Measurements from ENCODE around the gene HNRNPD.

DNA sequence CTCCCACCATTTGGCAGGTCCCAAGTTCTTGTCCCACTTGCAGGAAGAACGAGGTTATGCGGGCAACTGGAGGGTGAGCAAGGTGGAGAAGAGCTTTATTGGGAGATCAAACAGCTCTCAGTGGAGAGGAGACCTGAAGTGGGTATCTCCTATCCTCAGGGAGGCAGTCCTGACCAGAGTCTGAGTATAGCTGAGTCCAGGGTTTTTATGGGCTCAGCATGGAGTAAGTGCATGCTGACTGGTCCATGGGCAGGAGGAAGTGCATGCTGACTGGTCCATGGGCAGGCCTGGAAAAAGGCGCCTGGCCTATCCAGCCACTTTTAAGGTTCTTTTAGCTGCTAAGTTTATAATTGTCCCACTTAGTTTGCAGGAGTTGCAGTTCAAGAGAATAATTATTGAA lies 7.4 kb upstream of the HNRNPD start:
- TF ChIP-seq CTCF (IDR thresholded peaks at IDR 0.05; ENCODE audit: low read depth, low read length, missing input control) (no peak), TAF1 (conservative IDR thresholded peaks at IDR 0.05) (no peak), EGR1 (IDR thresholded peaks at IDR 0.05; ENCODE audit: low read depth in 2 of 2) (no peak), FOXA1 (IDR thresholded peaks at IDR 0.05) (no peak), GABPA (IDR thresholded peaks at IDR 0.05 in 1 of 2, conservative IDR thresholded peaks at IDR 0.05 in 1 of 2) (no peak), HNF4A (conservative IDR thresholded peaks at IDR 0.05) (no peak), JUND (IDR thresholded peaks at IDR 0.05) (no peak), RAD21 (IDR thresholded peaks at IDR 0.05) (no peak), REST (IDR thresholded peaks at IDR 0.05) (no peak)
- TF ChIP-seq, protein P1, sequence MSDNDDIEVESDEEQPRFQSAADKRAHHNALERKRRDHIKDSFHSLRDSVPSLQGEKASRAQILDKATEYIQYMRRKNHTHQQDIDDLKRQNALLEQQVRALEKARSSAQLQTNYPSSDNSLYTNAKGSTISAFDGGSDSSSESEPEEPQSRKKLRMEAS (IDR thresholded peaks at IDR 0.05), result no peak
- TF ChIP-seq, protein P2, sequence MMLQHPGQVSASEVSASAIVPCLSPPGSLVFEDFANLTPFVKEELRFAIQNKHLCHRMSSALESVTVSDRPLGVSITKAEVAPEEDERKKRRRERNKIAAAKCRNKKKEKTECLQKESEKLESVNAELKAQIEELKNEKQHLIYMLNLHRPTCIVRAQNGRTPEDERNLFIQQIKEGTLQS (IDR thresholded peaks at IDR 0.05), result no peak

Measured in liver (tissue), 3 donors.